HG03439 (cell line): ENCODE measurements around the gene SCNN1B.

Experiments
- ATAC-seq: cut with Tn5 transposase; IDR thresholded peaks from one replicate; pipeline ENCODE4 v1.9.1; 2021; ENCODE audit warnings: mild to moderate bottlenecking, moderate library complexity; ENCODE audit not compliant: unreplicated experiment

Gene SCNN1B

GRCh38 chr16:23401139-23401538 lies 99.0 kb downstream of the SCNN1B start:
- no peak for ATAC-seq

DNA sequence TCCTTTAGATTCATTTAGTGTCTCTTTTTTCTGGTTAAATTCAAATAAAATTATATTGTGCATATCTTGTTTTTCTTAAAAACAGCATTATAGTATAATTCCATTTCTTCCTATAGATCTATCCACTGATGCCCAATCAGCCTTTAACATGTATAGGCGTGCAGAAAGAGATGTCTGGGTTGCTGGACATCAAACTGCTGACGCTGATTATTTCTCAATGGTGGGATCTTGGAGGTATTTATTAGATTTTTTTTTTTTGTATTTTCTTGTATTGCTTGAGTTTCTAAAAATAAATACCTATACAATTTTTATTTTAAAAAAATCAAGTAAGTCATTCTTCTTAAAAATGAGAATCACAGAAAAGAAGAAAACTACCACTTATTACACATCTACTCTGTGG lies 100.0 kb downstream of the SCNN1B start:
- ATAC-seq: no peak

GRCh38 chr16:23403547-23403946 lies 101.4 kb downstream of the SCNN1B start:
- ATAC-seq: no peak

GRCh38 chr16:23406024-23406423 lies 103.9 kb downstream of the SCNN1B start:
- ATAC-seq: no peak

- no peak for ATAC-seq
Measured at GRCh38 chr16:23406546-23407240, 104.6 kb downstream of the SCNN1B start.

- no peak for ATAC-seq
Measured at GRCh38 chr16:23407436-23408127, 105.5 kb downstream of the SCNN1B start.

- ATAC-seq: no peak
Measured at GRCh38 chr16:23408242-23408822, 106.2 kb downstream of the SCNN1B start.

DNA sequence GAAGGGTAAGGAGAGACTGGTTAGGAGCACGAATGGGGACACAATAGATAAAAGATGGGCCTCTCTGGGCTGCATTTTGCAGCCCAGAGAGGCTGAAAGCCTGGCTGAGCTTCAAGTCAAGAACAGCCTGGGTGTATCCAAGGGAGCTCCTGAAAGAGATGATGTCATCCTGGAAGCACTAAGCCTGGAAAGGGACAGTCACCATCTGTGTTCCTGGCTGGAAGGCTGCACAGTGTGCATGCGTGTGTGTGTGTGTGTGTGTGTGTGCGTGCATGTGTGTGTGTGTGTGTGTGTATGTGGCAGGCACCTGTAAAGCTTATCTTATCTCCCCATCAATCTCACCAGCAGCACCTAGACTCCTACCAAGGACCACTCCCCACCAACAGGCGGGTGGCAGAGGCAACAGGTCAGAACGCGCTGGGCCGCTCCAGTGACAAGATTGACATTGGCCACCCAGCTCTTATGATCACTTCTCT lies 106.8 kb downstream of the SCNN1B start:
- no peak for ATAC-seq

DNA sequence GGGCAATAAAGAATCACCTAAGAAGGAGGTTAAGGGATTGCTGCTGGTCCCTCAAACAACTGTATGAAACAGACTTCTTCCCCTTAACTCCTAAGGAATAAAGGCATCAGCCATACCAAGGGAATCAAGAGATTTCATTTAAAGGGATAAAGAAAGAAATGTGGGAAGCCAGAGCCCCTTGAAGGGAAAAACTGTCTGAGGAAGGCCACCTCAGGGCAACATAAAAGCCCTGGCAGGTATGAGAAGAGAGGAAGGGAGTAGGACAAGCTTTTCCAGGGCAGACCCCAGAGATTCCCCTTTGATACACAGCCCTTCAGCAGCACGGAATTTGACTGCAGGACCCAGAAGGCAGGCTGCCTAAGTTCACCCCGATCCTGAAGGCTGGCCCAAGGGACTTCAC lies 107.4 kb downstream of the SCNN1B start:
- ATAC-seq: no peak

GRCh38 chr16:23410176-23410575 lies 108.1 kb downstream of the SCNN1B start:
- ATAC-seq: no peak

- no peak for ATAC-seq
Measured at GRCh38 chr16:23414731-23415130, 112.6 kb downstream of the SCNN1B start.

GRCh38 chr16:23416816-23417215 lies 114.7 kb downstream of the SCNN1B start:
- no peak for ATAC-seq

DNA sequence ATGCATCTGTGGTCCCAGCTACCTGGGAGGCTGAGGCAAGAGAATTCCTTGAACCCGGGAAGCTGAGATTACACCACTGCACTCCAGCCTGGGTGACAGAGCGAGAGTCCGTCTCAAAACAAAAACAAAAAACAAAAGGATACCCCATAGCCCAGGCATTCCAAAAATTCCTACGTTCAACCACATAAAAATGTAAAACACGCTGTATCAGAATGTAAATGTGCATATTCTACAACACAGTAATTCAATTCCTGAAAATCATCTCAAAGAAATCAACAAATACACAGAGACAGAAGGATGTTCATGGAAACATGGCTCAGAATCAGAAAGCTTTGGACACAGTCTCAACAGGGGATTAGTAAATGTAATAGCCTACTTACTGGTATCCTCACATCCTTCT lies 117.9 kb downstream of the SCNN1B start:
- ATAC-seq: no peak

GRCh38 chr16:23423496-23424049 lies 121.5 kb downstream of the SCNN1B start:
- ATAC-seq: no peak

DNA sequence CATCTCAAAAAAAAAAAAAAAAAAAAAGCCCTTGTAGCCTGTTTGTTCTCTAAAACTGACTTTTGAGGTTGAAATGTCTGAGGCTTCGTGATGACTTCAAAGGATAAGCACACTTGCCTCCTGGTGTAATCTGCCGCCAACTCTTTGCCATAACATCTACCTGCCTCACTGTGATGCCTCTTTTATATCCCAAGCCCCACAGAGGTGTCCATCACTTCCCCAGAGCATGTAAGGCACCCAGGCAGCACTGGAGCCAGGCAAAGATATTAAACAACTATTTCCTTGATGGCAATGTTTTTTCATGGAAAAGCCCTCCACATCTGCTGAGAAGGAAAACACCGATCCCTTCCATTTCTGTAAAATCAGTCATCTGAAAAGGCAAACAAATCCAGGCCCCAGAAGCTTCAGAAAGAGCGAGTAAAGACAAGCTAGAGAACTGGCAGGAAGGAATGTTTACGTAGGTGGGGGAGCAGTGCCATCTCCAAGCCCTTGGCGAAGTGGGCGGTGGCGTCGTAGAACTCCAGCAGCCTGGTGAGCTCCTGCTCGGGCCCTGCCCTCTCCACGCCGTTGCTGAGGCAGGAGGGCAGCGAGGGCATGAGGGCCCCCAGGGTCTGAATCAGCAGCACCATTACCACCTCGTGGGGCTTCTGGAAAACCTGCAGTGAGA lies 122.3 kb downstream of the SCNN1B start:
- no peak for ATAC-seq

DNA sequence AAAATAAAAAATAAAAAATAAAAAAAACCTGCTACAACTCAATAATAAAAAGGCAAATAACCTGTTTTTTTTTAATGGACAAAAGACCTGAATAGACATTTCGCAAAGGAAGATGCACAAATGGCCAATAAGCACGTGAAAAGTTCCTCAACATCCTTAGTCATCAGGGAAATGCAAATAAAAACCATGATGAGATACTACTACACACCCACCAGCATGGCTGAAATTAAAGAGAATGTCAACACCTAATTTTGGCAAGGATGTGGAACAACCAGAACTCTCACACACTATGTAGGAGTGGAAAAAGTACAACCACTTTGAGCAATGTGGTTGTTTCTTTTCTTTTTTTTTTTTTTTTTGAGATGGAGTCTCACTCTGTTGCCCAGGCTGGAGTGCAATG lies 126.2 kb downstream of the SCNN1B start:
- no peak for ATAC-seq
